HEK293 (cell line): ENCODE data around the gene STPG2.

ENCODE experiments used
- AEBP2 ChIP-seq: fragments of 450-650 bp; formaldehyde crosslinking; IDR thresholded peaks from 2 replicates; pipeline ENCODE4 v1.5.1; 2016; ENCODE audit warnings: missing biosample characterization, missing genetic modification characterization, borderline replicate concordance
- BCL11B ChIP-seq: fragments of 450-650 bp; formaldehyde crosslinking; IDR thresholded peaks from 2 replicates; pipeline ENCODE4 v1.5.1; 2016; ENCODE audit warnings: low read depth, missing biosample characterization, missing genetic modification characterization
- CTCF ChIP-seq: fragments of 450-650 bp; formaldehyde crosslinking; IDR thresholded peaks from 2 replicates; pipeline ENCODE4 v1.5.1; 2016; ENCODE audit warnings: missing biosample characterization, missing genetic modification characterization
- KLF7 ChIP-seq: fragments of 450-650 bp; formaldehyde crosslinking; IDR thresholded peaks from 2 replicates; pipeline ENCODE4 v1.5.1; 2016; ENCODE audit warnings: missing biosample characterization, missing genetic modification characterization, borderline replicate concordance
- KLF8 ChIP-seq: fragments of 450-650 bp; formaldehyde crosslinking; IDR thresholded peaks from 2 replicates; pipeline ENCODE4 v1.5.1; 2016; ENCODE audit warnings: missing biosample characterization, missing genetic modification characterization
- SP2 ChIP-seq: fragments of 450-650 bp; formaldehyde crosslinking; IDR thresholded peaks from 2 replicates; pipeline ENCODE4 v1.5.1; 2016; ENCODE audit warnings: missing biosample characterization, missing genetic modification characterization
- ZBTB11 ChIP-seq: fragments of 450-650 bp; formaldehyde crosslinking; conservative IDR thresholded peaks from 2 replicates; pipeline ENCODE4 v1.5.1; 2016; ENCODE audit warnings: low read depth, missing biosample characterization, missing genetic modification characterization
- ZBTB26 ChIP-seq: fragments of 450-650 bp; formaldehyde crosslinking; optimal IDR thresholded peaks from 2 replicates; pipeline ENCODE3; 2016; ENCODE audit warnings: missing biosample characterization, mild to moderate bottlenecking, missing genetic modification characterization
- ZBTB8A ChIP-seq: fragments of 450-650 bp; formaldehyde crosslinking; IDR thresholded peaks from 2 replicates; pipeline ENCODE4 v1.5.1; 2016; ENCODE audit warnings: missing biosample characterization, missing genetic modification characterization
- ZFHX2 ChIP-seq: fragments of 450-650 bp; formaldehyde crosslinking; conservative IDR thresholded peaks from 2 replicates; pipeline ENCODE4 v1.5.1; 2016; ENCODE audit warnings: missing biosample characterization, missing genetic modification characterization
- ZNF221 ChIP-seq: fragments of 450-650 bp; formaldehyde crosslinking; IDR thresholded peaks from 2 replicates; pipeline ENCODE4 v1.5.1; 2017; ENCODE audit warnings: missing biosample characterization, missing genetic modification characterization, borderline replicate concordance
- ZNF223 ChIP-seq: fragments of 450-650 bp; formaldehyde crosslinking; IDR thresholded peaks from 2 replicates; pipeline ENCODE4 v1.5.1; 2016; ENCODE audit warnings: missing biosample characterization, missing genetic modification characterization
- ZNF292 ChIP-seq: fragments of 450-650 bp; formaldehyde crosslinking; IDR thresholded peaks from 2 replicates; pipeline ENCODE4 v1.5.1; 2016; ENCODE audit warnings: low read depth, missing biosample characterization, missing genetic modification characterization, borderline replicate concordance
- ZNF335 ChIP-seq: fragments of 450-650 bp; formaldehyde crosslinking; conservative IDR thresholded peaks from 2 replicates; pipeline ENCODE4 v1.5.1; 2016; ENCODE audit warnings: missing biosample characterization, missing genetic modification characterization
- ZNF341 ChIP-seq: fragments of 450-650 bp; formaldehyde crosslinking; IDR thresholded peaks from 2 replicates; pipeline ENCODE4; 2016; ENCODE audit warnings: low read depth, missing biosample characterization, missing genetic modification characterization
- ZNF362 ChIP-seq: fragments of 450-650 bp; formaldehyde crosslinking; IDR thresholded peaks from 2 replicates; pipeline ENCODE4 v1.5.1; 2016; ENCODE audit warnings: missing biosample characterization, missing genetic modification characterization
- ZNF37A ChIP-seq: fragments of 450-650 bp; IDR thresholded peaks from 2 replicates; pipeline ENCODE4 v1.5.1; 2018; ENCODE audit warnings: missing biosample characterization, missing genetic modification characterization
- ZNF391 ChIP-seq: fragments of 450-650 bp; formaldehyde crosslinking; IDR thresholded peaks from 2 replicates; pipeline ENCODE4 v1.5.1; 2016; ENCODE audit warnings: low read depth, missing biosample characterization, missing genetic modification characterization, borderline replicate concordance
- ZNF530 ChIP-seq: fragments of 450-650 bp; formaldehyde crosslinking; IDR thresholded peaks from 2 replicates; pipeline ENCODE4 v1.5.1; 2016; ENCODE audit warnings: low read depth, missing biosample characterization, missing genetic modification characterization
- ZNF544 ChIP-seq: fragments of 450-650 bp; formaldehyde crosslinking; IDR thresholded peaks from 2 replicates; pipeline ENCODE4 v1.5.0; 2017; ENCODE audit warnings: missing biosample characterization, missing genetic modification characterization
- ZNF561 ChIP-seq: fragments of 450-650 bp; IDR thresholded peaks from 2 replicates; pipeline ENCODE4 v1.5.1; 2018; ENCODE audit warnings: missing biosample characterization, missing genetic modification characterization, borderline replicate concordance
- ZNF580 ChIP-seq: fragments of 450-650 bp; formaldehyde crosslinking; IDR thresholded peaks from 2 replicates; pipeline ENCODE4 v1.5.1; 2016; ENCODE audit warnings: missing biosample characterization, missing genetic modification characterization
- ZNF624 ChIP-seq: fragments of 450-650 bp; formaldehyde crosslinking; IDR thresholded peaks from 2 replicates; pipeline ENCODE4 v1.5.1; 2017; ENCODE audit warnings: missing biosample characterization, missing genetic modification characterization
- ZNF664 ChIP-seq: fragments of 450-650 bp; formaldehyde crosslinking; IDR thresholded peaks from 2 replicates; pipeline ENCODE4 v1.5.1; 2016; ENCODE audit warnings: missing biosample characterization, missing genetic modification characterization
- ZNF692 ChIP-seq: fragments of 450-650 bp; formaldehyde crosslinking; IDR thresholded peaks from 2 replicates; pipeline ENCODE4 v1.5.1; 2016; ENCODE audit warnings: missing biosample characterization, missing genetic modification characterization
- ZNF776 ChIP-seq: fragments of 450-650 bp; formaldehyde crosslinking; IDR thresholded peaks from 2 replicates; pipeline ENCODE4 v1.5.0; 2017; ENCODE audit warnings: missing biosample characterization, missing genetic modification characterization, borderline replicate concordance
- ZNF830 ChIP-seq: fragments of 450-650 bp; IDR thresholded peaks from 2 replicates; pipeline ENCODE4 v1.5.0; 2018; ENCODE audit warnings: missing biosample characterization, missing genetic modification characterization, low read depth, mild to moderate bottlenecking, moderate library complexity
- ZXDB ChIP-seq: fragments of 450-650 bp; formaldehyde crosslinking; IDR thresholded peaks from 2 replicates; pipeline ENCODE4 v1.5.1; 2016; ENCODE audit warnings: missing biosample characterization, missing genetic modification characterization

STPG2 gene

GRCh38 chr4:98143001-98143899, at the start of gene STPG2 (continued):
- TF ChIP-seq ZNF362 (tag by site-specific recombination): no peak
- no peak for TF ChIP-seq ZNF221 (tag by site-specific recombination)
- TF ChIP-seq ZNF292: no peak
- peak; percentile 31; the same call in 1 of the 2 replicates for TF ChIP-seq ZNF341 (tag by site-specific recombination)
- TF ChIP-seq ZNF391 (tag by site-specific recombination): no peak
- no peak for TF ChIP-seq ZNF830
- TF ChIP-seq ZNF561 (tag by site-specific recombination): no peak
- TF ChIP-seq ZNF223: no peak
- 0 out of 2 replicates have a peak, but pooled peaks have one; percentile 13 for TF ChIP-seq ZXDB
- peak; percentile 86 for TF ChIP-seq SP2 (tag by site-specific recombination)
- TF ChIP-seq ZBTB26 (tag by site-specific recombination): peak; percentile 21
- peak; percentile 77 for TF ChIP-seq ZBTB8A
- no peak for TF ChIP-seq ZNF530 (tag by site-specific recombination)
- no peak for TF ChIP-seq AEBP2 (tag by site-specific recombination)
- TF ChIP-seq ZNF544 (tag by site-specific recombination): no peak
- TF ChIP-seq ZNF776 (tag by site-specific recombination): no peak
- no peak for TF ChIP-seq ZNF624 (tag by site-specific recombination)
- no peak for TF ChIP-seq KLF7 (tag by site-specific recombination)
- no peak for TF ChIP-seq BCL11B (tag by site-specific recombination)
- TF ChIP-seq ZNF580 (tag by site-specific recombination): 0 out of 2 replicates have a peak, but pooled peaks have one; percentile 12
- TF ChIP-seq KLF8 (tag by site-specific recombination): peak; percentile 68
- TF ChIP-seq CTCF (tag by site-specific recombination): peak; percentile 51
- TF ChIP-seq ZBTB11 (tag by site-specific recombination): peak; percentile 66
- peak; percentile 52 for TF ChIP-seq ZNF335 (tag by site-specific recombination)
- TF ChIP-seq ZNF37A (tag by site-specific recombination): no peak
- peak; percentile 18; the same call in 1 of the 2 replicates for TF ChIP-seq ZNF692
- TF ChIP-seq ZFHX2: peak; percentile 43
- no peak for TF ChIP-seq ZNF664 (tag by site-specific recombination)
